Stomach (tissue), 4 donors: ENCODE data around the gene CHD6.

Experiments
- CTCF ChIP-seq, 7 experiments: fragments of 450-650 bp in 4 of 7; fragments of 200-600 bp in 3 of 7; sonication (generic) in 3 of 7; IDR thresholded peaks; one replicate each; pipeline ENCODE4 v1.5.1; 2016 to 2019; ENCODE audit warnings: antibody characterized with exemption in 7 of 7, control low read depth in 2 of 7, mild to moderate bottlenecking in 1 of 7
- POLR2A ChIP-seq, 4 donors: fragments of 450-650 bp; IDR thresholded peaks; one replicate each; pipeline ENCODE4 v1.6.1; 2016; ENCODE audit warnings: antibody characterized with exemption in 4 of 4, control low read depth in 2 of 4, mild to moderate bottlenecking in 1 of 4, moderate library complexity in 1 of 4
- POLR2AphosphoS5 ChIP-seq, 3 donors: sonication (generic); formaldehyde crosslinking; IDR thresholded peaks; one replicate each; pipeline ENCODE4 v1.6.1; 2016; ENCODE audit warnings: antibody characterized with exemption in 3 of 3

GRCh38 chr20:41380551-41381193 lies 237.5 kb downstream of the CHD6 start:
- TF ChIP-seq CTCF (IDR thresholded peaks at IDR 0.05) (no peak), POLR2A (IDR thresholded peaks at IDR 0.05) (no peak), POLR2AphosphoS5 (IDR thresholded peaks at IDR 0.05) (no peak)
